T-cell (primary cell): ENCODE data around the gene SLC22A23. TPM values are rescaled to one million over a fixed set of nuclear protein-coding genes. Genes with fewer than 3 reads are reported as not detected.

ENCODE experiments used
- ATAC-seq, 4 experiments: fragments of 200-7000 bp in 3 of 4; fragments of 150-1000 bp in 1 of 4; cut with Tn5 transposase; replicated peaks in 1 of 4; 1 replicate in 3 of 4; 2 replicates in 1 of 4; pipeline ENCODE4 v1.10.0; 2021; ENCODE audit warnings: moderate library complexity in 3 of 4, mild to moderate bottlenecking in 2 of 4, moderate number of reproducible peaks in 1 of 4
- CTCF ChIA-PET, 2 donors: fragments of 300-600 bp; sonication (Branson Sonifier 250); formaldehyde crosslinking; loops; one replicate each; lab custom pipeline; 2022; ENCODE audit warnings: antibody characterized with exemption in 2 of 2; lab: Charles Lee
- POLR2A ChIA-PET, 2 donors: fragments of 300-600 bp; sonication (Branson Sonifier 250); formaldehyde crosslinking; loops; one replicate each; lab custom pipeline; 2022; ENCODE audit warnings: antibody characterized with exemption in 2 of 2; lab: Charles Lee
- DNase-seq, 35 experiments: peaks; one replicate each; pipeline versions ENCODE4 v3.0.0 to v3.0.0-alpha.2; 2013 to 2023
- H3K27ac ChIP-seq: one replicate; pipeline ENCODE4 v1.5.1; 2013; ENCODE audit warnings: low read length
- H3K27me3 ChIP-seq, 2 experiments: replicated peaks in 1 of 2; 1 replicate in 1 of 2; 2 replicates in 1 of 2; pipeline versions ENCODE4 v1.6.1 to v1.7.0; 2013; ENCODE audit warnings: low read length in 1 of 2, mixed read lengths in 1 of 2; ENCODE audit not compliant: control insufficient read depth in 2 of 2, insufficient read depth in 2 of 2; ENCODE audit errors: extremely low read depth in 1 of 2
- H3K36me3 ChIP-seq, 2 donors: 1 replicate in 1 of 2; 2 replicates in 1 of 2; pipeline versions ENCODE4 v1.6.1 to v1.7.0; 2013; ENCODE audit warnings: low read length in 1 of 2; ENCODE audit not compliant: control insufficient read depth in 2 of 2, insufficient read depth in 1 of 2; ENCODE audit errors: extremely low read depth in 1 of 2
- H3K4me1 ChIP-seq, 2 experiments: 1 replicate in 1 of 2; 2 replicates in 1 of 2; pipeline versions ENCODE4 v1.6.1 to v1.7.0; 2013; ENCODE audit warnings: low read length in 2 of 2, mixed read lengths in 1 of 2; ENCODE audit not compliant: insufficient read depth in 2 of 2, control insufficient read depth in 1 of 2; ENCODE audit errors: extremely low read depth in 1 of 2
- H3K4me3 ChIP-seq, 2 donors: 1 replicate in 1 of 2; 2 replicates in 1 of 2; pipeline versions ENCODE4 v1.5.1 to v1.7.0; 2013; ENCODE audit warnings: mild to moderate bottlenecking in 2 of 2, low read length in 1 of 2, moderate library complexity in 1 of 2; ENCODE audit not compliant: control insufficient read depth in 1 of 2; ENCODE audit errors: extremely low read depth in 1 of 2
- H3K9me3 ChIP-seq: 2 replicates; pipeline ENCODE4 v1.7.0; 2013
- H3K27ac Mint-ChIP-seq, 2 donors: one replicate each; pipeline ENCODE4 v1.8.0; 2020 to 2021; ENCODE audit warnings: mild to moderate bottlenecking in 2 of 2, mixed read lengths in 2 of 2
- H3K27me3 Mint-ChIP-seq, 2 donors: one replicate each; pipeline ENCODE4 v1.8.0; 2021 to 2022; ENCODE audit warnings: mixed read lengths in 2 of 2
- H3K36me3 Mint-ChIP-seq: one replicate; pipeline ENCODE4 v1.8.0; 2021; ENCODE audit warnings: mixed read lengths
- H3K4me1 Mint-ChIP-seq, 3 donors: one replicate each; pipeline ENCODE4 v1.8.0; 2020 to 2022; ENCODE audit warnings: mixed read lengths in 3 of 3, mild to moderate bottlenecking in 1 of 3
- H3K4me3 Mint-ChIP-seq, 3 donors: one replicate each; pipeline ENCODE4 v1.8.0; 2020 to 2022; ENCODE audit warnings: mild to moderate bottlenecking in 3 of 3, mixed read lengths in 3 of 3, moderate library complexity in 3 of 3
- H3K9me3 Mint-ChIP-seq, 3 donors: one replicate each; pipeline ENCODE4 v1.8.0; 2020 to 2022; ENCODE audit warnings: mixed read lengths in 3 of 3
- WGBS: methylation state at CpG from one replicate; pipeline ENCODE4 v1.1.5; 2013; ENCODE audit warnings: missing lambda C conversion rate; ENCODE audit not compliant: insufficient coverage; 5-methylcytosine and 5-hydroxymethylcytosine counted together
- total RNA-seq, 35 experiments: library from RNA in 6 of 35; stranded (reverse) in 6 of 35; fragments of 120-200 nt in 1 of 35; gene quantifications; one replicate each; pipeline versions ENCODE4 v1.2.1 to v1.2.4 and lab custom pipeline; 2013 to 2026

SLC22A23 gene
- total RNA-seq, 5 donors from 2014 or later (not counting 1 experiment from before 2014, with no cell fraction given) = 6.2 to 14.8 (median 12.1) TPM

GRCh38 chr6:3406891-3407809 is 49.7 kb downstream of the SLC22A23 start:
- H3K4me3 Mint-ChIP-seq = no peak overlapping the region
- H3K36me3 Mint-ChIP-seq = peaks cover 27% of the 10 kb centered on the region
- DNase-seq (no peak), ATAC-seq (no peak)
- no peaks in the 10 kb centered on the region for H3K9me3 Mint-ChIP-seq
- WGBS = 67% methylated on average over 1 of the region's 3 CpGs
- Histone ChIP-seq H3K36me3 (no peaks in the 10 kb centered on the region), H3K27ac (no peak overlapping the region), H3K9me3 (no peaks in the 10 kb centered on the region), H3K4me3 (no peak overlapping the region), H3K27me3 (no peaks in the 10 kb centered on the region), H3K4me1 (peaks cover 0 to 4% of the 10 kb centered on the region in 2 experiments)
- ChIA-PET CTCF (interaction anchor here (0.5 to 0.9 kb wide), 2 partner anchors 37 to 127 kb away, joined by 3 to 10 read pairs; no protein-coding TSS in a partner anchor), POLR2A (no interaction called here)
- H3K4me1 Mint-ChIP-seq = peaks cover 4 to 7% (median 5%) of the 10 kb centered on the region in 3 donors
- no peaks in the 10 kb centered on the region for H3K27me3 Mint-ChIP-seq
- H3K27ac Mint-ChIP-seq = no peak overlapping the region

- H3K36me3 ChIP-seq = no peaks in the 10 kb centered on the region
- Mint-ChIP-seq H3K27me3 (no peaks in the 10 kb centered on the region), H3K9me3 (no peaks in the 10 kb centered on the region), H3K4me1 (peaks cover 4 to 7% (median 5%) of the 10 kb centered on the region in 3 donors), H3K36me3 (peaks cover 23% of the 10 kb centered on the region), H3K27ac (no peak overlapping the region), H3K4me3 (no peak overlapping the region)
- H3K27ac ChIP-seq = no peak overlapping the region
- H3K4me3 ChIP-seq = no peak overlapping the region
- peaks cover 0 to 4% of the 10 kb centered on the region in 2 experiments for H3K4me1 ChIP-seq
- no peak for ATAC-seq
- CTCF ChIA-PET = no interaction called here
- H3K27me3 ChIP-seq = peaks cover 0 to 2% of the 10 kb centered on the region in 2 experiments
- H3K9me3 ChIP-seq = no peaks in the 10 kb centered on the region
- no peak for DNase-seq
- POLR2A ChIA-PET = no interaction called here
- WGBS = 73% methylated on average over 4 of the region's 9 CpGs
Measured at GRCh38 chr6:3406362-3406821, 50.5 kb downstream of the SLC22A23 start.

- Histone ChIP-seq H3K4me3 (no peak overlapping the region), H3K9me3 (no peaks in the 10 kb centered on the region), H3K36me3 (no peaks in the 10 kb centered on the region), H3K27ac (no peak overlapping the region), H3K27me3 (peaks cover 0 to 2% of the 10 kb centered on the region in 2 experiments), H3K4me1 (peaks cover 0 to under 1% of the 10 kb centered on the region in 2 experiments)
- DNase-seq = no peak
- Mint-ChIP-seq H3K9me3 (no peaks in the 10 kb centered on the region), H3K27ac (no peak overlapping the region), H3K27me3 (no peaks in the 10 kb centered on the region), H3K4me3 (no peak overlapping the region), H3K36me3 (peaks cover 23% of the 10 kb centered on the region), H3K4me1 (peaks cover under 1 to 1% (median under 1%) of the 10 kb centered on the region in 3 donors)
- no peak for ATAC-seq
- ChIA-PET CTCF (no interaction called here), POLR2A (no interaction called here)
Measured at GRCh38 chr6:3405679-3406078, 51.2 kb downstream of the SLC22A23 start.

GRCh38 chr6:3405182-3405518 is 51.7 kb downstream of the SLC22A23 start:
- H3K27me3 Mint-ChIP-seq = no peaks in the 10 kb centered on the region
- CTCF ChIA-PET = no interaction called here
- no peaks in the 10 kb centered on the region for H3K9me3 Mint-ChIP-seq
- H3K4me3 Mint-ChIP-seq = no peak overlapping the region
- Histone ChIP-seq H3K36me3 (no peaks in the 10 kb centered on the region), H3K9me3 (no peaks in the 10 kb centered on the region), H3K4me3 (no peak overlapping the region), H3K27ac (no peak overlapping the region), H3K4me1 (no peaks in the 10 kb centered on the region), H3K27me3 (peaks cover 0 to 2% of the 10 kb centered on the region in 2 experiments)
- POLR2A ChIA-PET = no interaction called here
- WGBS = 89% methylated on average over 9 of the region's 11 CpGs
- ATAC-seq (no peak), DNase-seq (no peak)
- no peak overlapping the region for H3K27ac Mint-ChIP-seq
- H3K4me1 Mint-ChIP-seq = no peaks in the 10 kb centered on the region
- peaks cover 23% of the 10 kb centered on the region for H3K36me3 Mint-ChIP-seq

- ATAC-seq = no peak
Measured at GRCh38 chr6:3403238-3404173, 53.3 kb downstream of the SLC22A23 start.

More at GRCh38 chr6:3403238-3404173, 53.3 kb downstream of the SLC22A23 start:
- Histone ChIP-seq H3K27ac (no peak overlapping the region), H3K9me3 (no peaks in the 10 kb centered on the region), H3K27me3 (peaks cover 0 to 2% of the 10 kb centered on the region in 2 experiments), H3K4me3 (no peak overlapping the region), H3K4me1 (no peaks in the 10 kb centered on the region), H3K36me3 (no peaks in the 10 kb centered on the region)
- Mint-ChIP-seq H3K4me1 (no peaks in the 10 kb centered on the region), H3K27me3 (no peaks in the 10 kb centered on the region), H3K4me3 (no peak overlapping the region), H3K36me3 (peaks cover 16% of the 10 kb centered on the region), H3K9me3 (no peaks in the 10 kb centered on the region), H3K27ac (no peak overlapping the region)
- DNase-seq = no peak
- 88% methylated on average over 9 of the region's 13 CpGs for WGBS
- ChIA-PET POLR2A (no interaction called here), CTCF (interaction anchor here in 1 of 2 donors (1.0 to 1.2 kb wide), 2 partner anchors 8 to 24 kb away, joined by 3 to 4 read pairs; no protein-coding TSS in a partner anchor)
